Transverse colon (tissue), 4 donors: Measurements from ENCODE around the gene AKR1B15.

Experiments used
- CTCF ChIP-seq, 5 experiments: fragments of 200-600 bp in 3 of 5; fragments of 450-650 bp in 2 of 5; sonication (generic) in 3 of 5; IDR thresholded peaks; 1 replicate in 2 of 5; 2 replicates in 3 of 5; pipeline ENCODE4 v1.5.1; 2016 to 2017; ENCODE audit warnings: antibody characterized with exemption in 5 of 5, inconsistent platforms in 3 of 5, mild to moderate bottlenecking in 2 of 5, moderate library complexity in 1 of 5
- POLR2A ChIP-seq: fragments of 450-650 bp; IDR thresholded peaks from one replicate; pipeline ENCODE4 v1.6.1; 2016; ENCODE audit warnings: antibody characterized with exemption, mild to moderate bottlenecking, moderate library complexity
- POLR2AphosphoS5 ChIP-seq, 3 donors: sonication (generic); formaldehyde crosslinking; IDR thresholded peaks; one replicate each; pipeline ENCODE4 v1.6.1; 2016; ENCODE audit warnings: antibody characterized with exemption in 3 of 3

GRCh38 chr7:134622303-134622995 is 73.5 kb downstream of the AKR1B15 start:
- TF ChIP-seq POLR2A (no peak), CTCF (IDR thresholded peaks at IDR 0.05) (no peak), POLR2AphosphoS5 (IDR thresholded peaks at IDR 0.05) (no peak)
